Fibroblast of mammary gland (primary cell): ENCODE measurements around the gene AKR1C8.
"Not testable (repeated sequence)": the region's sequence is repeated elsewhere in the genome, so short reads cannot be mapped to it uniquely, and the experiment has no call there.

Source experiments
- DNase-seq: peaks from one replicate; pipeline ENCODE4 v3.0.0-alpha.2; 2010; ENCODE audit warnings: low read depth
- H3K4me3 ChIP-seq: 2 replicates; pipeline ENCODE4 v1.5.1; 2011; ENCODE audit warnings: low read depth, mild to moderate bottlenecking, low read length, moderate library complexity; ENCODE audit not compliant: control insufficient read depth
- TF ChIP-seq, protein P1 (sequence below): conservative IDR thresholded peaks from 2 replicates; pipeline ENCODE4 v1.5.1; 2011; ENCODE audit warnings: low read depth, low read length, inconsistent platforms; ENCODE audit not compliant: control insufficient read depth, insufficient read depth

AKR1C8 gene

DNA sequence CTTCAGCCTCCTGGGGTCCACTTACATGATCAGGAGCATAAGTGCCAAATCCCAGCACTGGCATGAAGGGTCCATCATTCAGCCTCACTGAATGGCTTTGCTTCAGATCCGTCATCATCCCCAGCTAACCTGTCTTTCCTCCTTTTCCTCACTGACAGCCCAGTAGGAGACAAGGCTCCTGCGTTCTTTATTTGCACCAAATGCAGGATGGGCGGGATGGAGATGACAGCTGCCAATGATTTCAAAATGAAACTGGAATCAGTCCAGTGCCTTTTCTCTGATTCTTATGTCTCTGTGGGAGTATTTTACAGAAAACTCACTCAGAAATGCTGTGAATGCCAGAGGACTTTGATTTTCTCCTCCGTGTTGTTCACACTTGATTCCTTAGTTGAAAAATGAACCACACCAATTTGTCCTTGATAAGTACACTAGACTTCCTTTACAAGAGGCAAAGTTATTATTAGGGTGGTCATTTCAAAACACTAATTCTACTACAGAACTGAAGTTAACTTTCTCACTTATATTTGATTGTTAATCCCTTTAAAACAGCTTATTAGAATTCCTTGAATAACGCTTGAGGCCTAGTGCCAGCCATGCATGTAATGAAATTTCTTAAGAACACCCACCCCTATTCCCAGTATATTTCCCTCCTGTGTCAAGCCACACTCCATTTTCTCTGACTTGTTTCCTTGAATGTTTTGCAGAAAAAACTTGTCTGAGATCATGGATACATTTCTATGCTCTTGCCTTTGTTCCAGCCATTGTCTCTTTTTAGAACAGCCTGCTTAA is at the start of gene AKR1C8:
TSS of gene AKR1C8 (minus strand) at position 164 of the 789 bp plus-strand sequence. CDS start at position 118, 46 bp downstream.
- no peak for DNase-seq
- no peak within 1 kb of the TSS for H3K4me3 ChIP-seq

DNA sequence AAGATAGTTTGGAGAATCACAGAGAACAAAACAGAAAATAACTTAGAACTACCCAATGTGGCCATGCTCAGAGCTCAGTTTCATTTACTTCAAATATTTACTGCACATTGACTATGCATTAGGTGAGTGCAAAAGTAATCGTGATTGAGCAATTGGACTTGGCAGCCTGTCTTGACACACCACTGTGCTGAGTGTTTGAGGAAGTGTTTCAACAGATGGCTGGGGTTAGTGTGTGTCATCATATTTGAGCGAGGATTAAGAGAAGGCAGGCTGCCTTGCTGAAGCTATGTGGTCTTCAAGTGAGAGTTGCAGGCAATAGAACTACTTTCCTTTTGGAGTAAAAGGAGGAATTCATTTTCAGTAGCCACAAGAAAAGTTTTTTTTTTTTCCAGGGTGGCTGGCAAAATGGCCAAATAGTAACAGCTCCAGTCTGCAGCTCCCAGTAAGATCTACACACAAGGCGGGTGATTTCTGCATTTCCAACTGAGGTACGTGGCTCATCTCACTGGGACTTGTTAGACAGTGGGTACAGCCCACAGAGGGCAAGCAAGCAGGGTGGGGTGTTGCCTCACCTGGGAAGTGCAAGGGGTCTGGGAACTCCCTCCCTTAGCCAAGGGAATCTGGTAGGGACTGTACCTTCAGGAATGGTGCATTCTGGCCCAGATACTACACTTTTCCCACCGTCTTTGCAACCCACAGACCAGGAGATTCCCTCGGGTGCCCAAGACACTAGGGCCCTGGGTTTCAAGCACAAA is 49.3 kb upstream of the AKR1C8 start:
- TF ChIP-seq, protein P1, sequence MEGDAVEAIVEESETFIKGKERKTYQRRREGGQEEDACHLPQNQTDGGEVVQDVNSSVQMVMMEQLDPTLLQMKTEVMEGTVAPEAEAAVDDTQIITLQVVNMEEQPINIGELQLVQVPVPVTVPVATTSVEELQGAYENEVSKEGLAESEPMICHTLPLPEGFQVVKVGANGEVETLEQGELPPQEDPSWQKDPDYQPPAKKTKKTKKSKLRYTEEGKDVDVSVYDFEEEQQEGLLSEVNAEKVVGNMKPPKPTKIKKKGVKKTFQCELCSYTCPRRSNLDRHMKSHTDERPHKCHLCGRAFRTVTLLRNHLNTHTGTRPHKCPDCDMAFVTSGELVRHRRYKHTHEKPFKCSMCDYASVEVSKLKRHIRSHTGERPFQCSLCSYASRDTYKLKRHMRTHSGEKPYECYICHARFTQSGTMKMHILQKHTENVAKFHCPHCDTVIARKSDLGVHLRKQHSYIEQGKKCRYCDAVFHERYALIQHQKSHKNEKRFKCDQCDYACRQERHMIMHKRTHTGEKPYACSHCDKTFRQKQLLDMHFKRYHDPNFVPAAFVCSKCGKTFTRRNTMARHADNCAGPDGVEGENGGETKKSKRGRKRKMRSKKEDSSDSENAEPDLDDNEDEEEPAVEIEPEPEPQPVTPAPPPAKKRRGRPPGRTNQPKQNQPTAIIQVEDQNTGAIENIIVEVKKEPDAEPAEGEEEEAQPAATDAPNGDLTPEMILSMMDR = no peak
- DNase-seq = peak; percentile 86
- no peak overlapping the region for H3K4me3 ChIP-seq

More for the DNA sequence above, at the start of gene AKR1C8:
- TF ChIP-seq, protein P1 = no peak

DNA sequence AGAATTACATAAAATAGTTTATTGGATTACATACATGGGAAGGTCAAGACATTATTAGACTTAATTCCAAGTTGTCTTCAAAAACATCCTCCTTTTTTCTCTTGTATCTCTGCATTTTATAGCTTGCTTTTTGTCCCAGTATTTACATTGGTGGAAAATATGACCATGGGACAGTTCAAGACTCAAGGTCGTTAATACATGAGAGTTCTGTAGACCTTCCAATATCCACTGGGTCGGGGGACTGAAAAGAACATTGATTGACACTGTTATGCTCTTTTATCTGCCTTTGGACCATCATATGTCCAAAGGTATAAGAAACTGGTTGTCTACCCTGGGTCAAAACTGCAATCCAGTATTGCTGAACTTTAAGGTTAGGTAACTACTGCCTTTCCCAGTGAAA is 48.4 kb upstream of the AKR1C8 start:
- no peak overlapping the region for H3K4me3 ChIP-seq
- TF ChIP-seq, protein P1 = no peak
- no peak for DNase-seq

DNA sequence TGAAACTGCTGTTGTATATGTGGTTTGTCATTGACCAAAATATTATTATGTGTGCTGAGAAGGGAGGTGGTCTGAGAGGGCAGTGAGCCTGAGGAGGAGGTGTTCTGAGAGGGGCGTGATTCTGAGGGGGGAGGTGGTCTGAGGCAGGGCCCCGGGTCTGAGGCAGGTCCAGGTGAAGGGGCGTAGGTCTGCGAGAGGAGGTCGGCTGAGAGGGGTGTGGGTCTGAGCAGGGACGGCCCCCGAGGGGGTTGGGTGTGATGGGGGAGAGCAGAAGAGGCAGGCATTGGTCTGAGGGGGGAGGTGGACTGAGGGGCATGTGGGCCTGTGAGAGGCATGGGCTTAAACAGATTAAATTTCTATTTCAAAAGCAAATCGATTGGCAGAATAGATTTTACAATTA is 44.1 kb upstream of the AKR1C8 start:
- no peak for DNase-seq
- TF ChIP-seq, protein P1 = no peak
- no peak overlapping the region for H3K4me3 ChIP-seq

DNA sequence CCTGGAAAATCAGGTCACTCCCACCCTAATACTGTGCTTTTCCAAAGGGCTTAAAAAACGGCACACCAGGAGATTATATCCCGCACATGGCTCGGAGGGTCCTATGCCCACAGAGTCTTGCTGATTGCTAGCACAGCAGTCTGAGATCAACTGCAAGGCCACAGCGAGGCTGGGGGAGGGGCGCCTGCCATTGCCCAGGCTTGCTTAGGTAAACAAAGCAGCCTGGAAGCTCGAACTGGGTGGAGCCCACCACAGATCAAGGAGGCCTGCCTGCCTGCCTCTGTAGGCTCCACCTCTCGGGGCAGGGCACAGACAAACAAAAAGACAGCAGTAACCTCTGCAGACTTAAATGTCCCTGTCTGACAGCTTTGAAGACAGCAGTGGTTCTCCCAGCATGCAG is 38.0 kb upstream of the AKR1C8 start:
- not testable (repeated sequence) for H3K4me3 ChIP-seq, DNase-seq

DNA sequence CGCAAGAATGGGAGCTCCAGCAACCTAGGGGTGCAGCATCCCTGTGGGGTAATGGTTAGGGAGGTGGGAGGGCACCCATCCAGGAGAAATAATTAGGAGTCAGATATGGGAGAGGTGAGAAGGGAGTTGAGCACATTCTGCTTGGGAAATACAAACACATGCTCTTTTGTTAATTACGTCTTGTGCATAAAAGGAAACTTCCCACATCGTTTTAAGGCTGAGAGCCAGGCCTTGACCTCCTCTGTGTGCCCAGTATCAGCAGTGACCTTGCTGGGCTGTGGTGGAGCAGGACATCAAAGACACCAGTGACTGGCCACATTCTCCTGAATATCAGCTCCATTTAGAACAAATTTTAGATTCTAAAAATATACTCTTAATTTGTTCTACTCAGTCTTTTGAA is 34.3 kb upstream of the AKR1C8 start:
- DNase-seq = no peak
- H3K4me3 ChIP-seq = no peak overlapping the region
- TF ChIP-seq, protein P1 = no peak

DNA sequence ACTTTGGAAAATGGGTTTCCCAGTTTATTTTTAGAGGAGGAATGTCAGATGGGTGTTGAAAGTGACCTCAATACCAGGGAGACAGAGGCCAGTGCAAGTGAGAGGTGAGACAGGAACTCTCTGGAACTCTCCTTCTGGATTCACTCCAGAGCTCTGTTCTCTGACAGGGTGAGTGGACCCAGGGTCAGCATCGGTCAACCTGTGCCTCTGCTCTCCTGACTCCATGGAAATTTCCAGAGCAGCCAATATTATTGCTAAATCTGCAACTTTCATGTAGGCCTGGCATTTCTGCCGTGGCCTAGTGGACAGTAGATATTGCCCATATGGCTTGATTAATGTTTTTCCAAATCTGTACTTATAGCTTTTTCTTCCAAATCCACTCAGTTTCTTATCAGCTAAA is 31.9 kb upstream of the AKR1C8 start:
- TF ChIP-seq, protein P1 = no peak
- no peak for DNase-seq
- H3K4me3 ChIP-seq = no peak overlapping the region
